ENCODE results near the gene SSH2. TPM values are rescaled to one million over a fixed set of nuclear protein-coding genes. Genes with fewer than 3 reads are reported as not detected.
A peak's percentile ranks its signal among the peaks of the same experiment; 100 is the strongest.

The SSH2 gene, protein sequence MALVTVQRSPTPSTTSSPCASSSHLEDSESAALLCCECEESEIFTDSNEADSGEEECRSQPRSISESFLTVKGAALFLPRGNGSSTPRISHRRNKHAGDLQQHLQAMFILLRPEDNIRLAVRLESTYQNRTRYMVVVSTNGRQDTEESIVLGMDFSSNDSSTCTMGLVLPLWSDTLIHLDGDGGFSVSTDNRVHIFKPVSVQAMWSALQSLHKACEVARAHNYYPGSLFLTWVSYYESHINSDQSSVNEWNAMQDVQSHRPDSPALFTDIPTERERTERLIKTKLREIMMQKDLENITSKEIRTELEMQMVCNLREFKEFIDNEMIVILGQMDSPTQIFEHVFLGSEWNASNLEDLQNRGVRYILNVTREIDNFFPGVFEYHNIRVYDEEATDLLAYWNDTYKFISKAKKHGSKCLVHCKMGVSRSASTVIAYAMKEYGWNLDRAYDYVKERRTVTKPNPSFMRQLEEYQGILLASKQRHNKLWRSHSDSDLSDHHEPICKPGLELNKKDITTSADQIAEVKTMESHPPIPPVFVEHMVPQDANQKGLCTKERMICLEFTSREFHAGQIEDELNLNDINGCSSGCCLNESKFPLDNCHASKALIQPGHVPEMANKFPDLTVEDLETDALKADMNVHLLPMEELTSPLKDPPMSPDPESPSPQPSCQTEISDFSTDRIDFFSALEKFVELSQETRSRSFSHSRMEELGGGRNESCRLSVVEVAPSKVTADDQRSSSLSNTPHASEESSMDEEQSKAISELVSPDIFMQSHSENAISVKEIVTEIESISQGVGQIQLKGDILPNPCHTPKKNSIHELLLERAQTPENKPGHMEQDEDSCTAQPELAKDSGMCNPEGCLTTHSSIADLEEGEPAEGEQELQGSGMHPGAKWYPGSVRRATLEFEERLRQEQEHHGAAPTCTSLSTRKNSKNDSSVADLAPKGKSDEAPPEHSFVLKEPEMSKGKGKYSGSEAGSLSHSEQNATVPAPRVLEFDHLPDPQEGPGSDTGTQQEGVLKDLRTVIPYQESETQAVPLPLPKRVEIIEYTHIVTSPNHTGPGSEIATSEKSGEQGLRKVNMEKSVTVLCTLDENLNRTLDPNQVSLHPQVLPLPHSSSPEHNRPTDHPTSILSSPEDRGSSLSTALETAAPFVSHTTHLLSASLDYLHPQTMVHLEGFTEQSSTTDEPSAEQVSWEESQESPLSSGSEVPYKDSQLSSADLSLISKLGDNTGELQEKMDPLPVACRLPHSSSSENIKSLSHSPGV (N-terminal part only)
- total RNA-seq (2021; fragmentation: NEBNext Ultra II Directional; extraction: Animal tissue kit (Norgen Biotek cat#: 25700)), result 10 to 100 TPM; 22.2 to 27.0 (median 23.2) TPM
- long read RNA-seq, partial matches to known transcripts, result 0 of 12 reads
- long read RNA-seq, other reads (novel, unspliced or antisense), result 10 of 12 reads

DNA sequence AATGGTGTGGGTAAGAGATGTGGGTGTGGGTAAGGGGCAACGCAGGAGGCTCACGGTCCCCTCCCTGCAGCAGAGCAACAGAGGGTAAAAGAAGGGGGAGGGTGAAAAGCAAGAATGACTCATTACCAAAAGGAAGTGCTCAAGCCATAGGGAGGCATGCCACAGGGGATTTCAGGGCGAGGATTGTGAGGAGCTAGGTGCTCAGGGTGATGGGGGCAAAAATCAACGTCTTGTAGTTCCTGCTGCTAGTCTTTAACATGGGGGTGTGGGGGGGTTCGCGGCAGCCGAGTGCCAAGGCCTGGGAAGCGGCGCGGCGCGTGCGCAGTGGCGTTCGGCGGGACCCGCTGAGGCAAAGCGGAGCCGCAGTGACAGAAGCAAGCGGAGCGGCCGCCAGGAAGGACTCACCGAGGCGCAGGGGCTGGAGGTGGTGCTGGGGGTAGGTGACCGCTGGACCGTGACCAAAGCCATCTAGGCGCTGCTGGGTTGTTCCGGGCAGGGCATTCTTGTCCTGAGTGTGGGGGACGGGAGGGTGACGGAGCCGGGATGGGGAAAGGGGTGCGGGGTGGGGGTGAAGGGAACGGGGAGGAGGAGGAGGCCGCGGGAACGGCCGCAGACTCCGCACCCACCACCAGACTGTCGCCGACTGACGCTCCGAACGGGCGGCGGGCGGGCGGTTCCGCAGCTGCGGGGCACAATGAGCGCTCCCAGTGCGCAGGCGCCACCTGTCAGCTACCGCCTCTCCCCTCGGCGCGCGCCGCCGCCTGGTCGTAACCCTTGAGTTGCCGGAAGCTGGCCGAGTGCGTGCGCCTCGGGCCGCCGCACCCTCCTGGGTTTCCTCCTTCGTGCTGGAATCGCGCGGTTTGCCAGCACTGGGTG is at the start of gene SSH2:
TSS of gene SSH2 (minus strand) at position 696 of the 876 bp plus-strand sequence. CDS start at position 468, 228 bp downstream.
- H3K27ac Mint-ChIP-seq, result no peak within 1 kb of the TSS
- TF ChIP-seq, protein P1, sequence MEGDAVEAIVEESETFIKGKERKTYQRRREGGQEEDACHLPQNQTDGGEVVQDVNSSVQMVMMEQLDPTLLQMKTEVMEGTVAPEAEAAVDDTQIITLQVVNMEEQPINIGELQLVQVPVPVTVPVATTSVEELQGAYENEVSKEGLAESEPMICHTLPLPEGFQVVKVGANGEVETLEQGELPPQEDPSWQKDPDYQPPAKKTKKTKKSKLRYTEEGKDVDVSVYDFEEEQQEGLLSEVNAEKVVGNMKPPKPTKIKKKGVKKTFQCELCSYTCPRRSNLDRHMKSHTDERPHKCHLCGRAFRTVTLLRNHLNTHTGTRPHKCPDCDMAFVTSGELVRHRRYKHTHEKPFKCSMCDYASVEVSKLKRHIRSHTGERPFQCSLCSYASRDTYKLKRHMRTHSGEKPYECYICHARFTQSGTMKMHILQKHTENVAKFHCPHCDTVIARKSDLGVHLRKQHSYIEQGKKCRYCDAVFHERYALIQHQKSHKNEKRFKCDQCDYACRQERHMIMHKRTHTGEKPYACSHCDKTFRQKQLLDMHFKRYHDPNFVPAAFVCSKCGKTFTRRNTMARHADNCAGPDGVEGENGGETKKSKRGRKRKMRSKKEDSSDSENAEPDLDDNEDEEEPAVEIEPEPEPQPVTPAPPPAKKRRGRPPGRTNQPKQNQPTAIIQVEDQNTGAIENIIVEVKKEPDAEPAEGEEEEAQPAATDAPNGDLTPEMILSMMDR (IDR thresholded peaks at IDR 0.05), result peak; percentile 51; the same call in 1 of the 2 replicates
- H3K27me3 Mint-ChIP-seq (ENCODE audit: insufficient read depth), result no peaks in the 10 kb centered on the region
- H3K36me3 Mint-ChIP-seq (ENCODE audit: low read depth), result peaks cover 5% of the 10 kb centered on the region
- H3K4me3 Mint-ChIP-seq, result no peak within 1 kb of the TSS
- H3K4me1 Mint-ChIP-seq (ENCODE audit: low read depth), result peaks cover 37% of the 10 kb centered on the region
- DNase-seq, result peak; percentile 75
- no peaks in the 10 kb centered on the region for H3K9me3 Mint-ChIP-seq

DNA sequence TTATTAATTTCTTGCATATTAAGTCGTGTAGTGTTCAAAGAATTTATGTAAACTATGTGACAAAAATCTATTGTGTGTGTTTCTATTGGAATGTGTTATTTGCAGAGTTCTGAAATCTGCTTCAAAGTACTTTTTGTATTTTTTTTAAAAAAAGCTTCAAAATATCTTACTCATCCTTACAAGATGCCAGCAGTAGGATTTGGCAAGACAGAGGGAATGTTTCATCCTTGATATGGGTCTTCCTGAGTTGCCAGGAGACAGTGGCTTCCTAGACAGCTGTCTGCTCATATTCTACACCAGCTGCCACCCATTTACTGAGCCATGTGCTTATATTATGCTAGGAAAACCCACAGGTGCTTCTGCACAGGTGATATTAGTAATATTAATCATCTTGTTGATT is 47.8 kb upstream of the SSH2 start:
- TF ChIP-seq, protein P1 (IDR thresholded peaks at IDR 0.05), result no peak
- H3K9me3 Mint-ChIP-seq, result no peaks in the 10 kb centered on the region
- H3K4me3 Mint-ChIP-seq, result no peak overlapping the region
- peak; percentile 61 for DNase-seq
- H3K27ac Mint-ChIP-seq, result no peak overlapping the region
- H3K27me3 Mint-ChIP-seq (ENCODE audit: insufficient read depth), result peaks cover 3% of the 10 kb centered on the region; the same call in 1 of the 2 replicates
- peaks cover 10% of the 10 kb centered on the region for H3K4me1 Mint-ChIP-seq (ENCODE audit: low read depth)
- no peaks in the 10 kb centered on the region for H3K36me3 Mint-ChIP-seq (ENCODE audit: low read depth)

DNA sequence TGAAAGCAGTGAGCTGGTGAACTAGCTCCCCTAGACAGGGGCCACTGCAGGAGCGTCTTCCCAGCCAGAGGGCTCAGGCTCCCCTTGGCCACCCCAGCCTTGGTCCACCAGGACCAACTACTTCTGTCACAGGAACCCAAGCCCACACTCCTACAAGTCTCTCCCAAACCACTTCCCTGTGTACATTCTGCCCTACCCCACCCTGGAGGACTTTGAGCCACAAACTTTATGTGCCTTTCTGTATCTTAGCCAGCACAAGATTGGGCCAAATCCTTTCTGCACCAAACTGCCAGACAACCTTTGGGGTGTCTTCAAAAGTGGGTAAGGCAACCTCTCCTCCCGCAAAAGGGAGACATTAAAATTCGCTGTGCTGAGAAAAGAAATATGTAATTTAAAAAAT is 43.0 kb upstream of the SSH2 start:
- Mint-ChIP-seq H3K27me3 (ENCODE audit: insufficient read depth) (no peaks in the 10 kb centered on the region; the same call in 1 of the 2 replicates), H3K4me3 (no peak overlapping the region), H3K4me1 (ENCODE audit: low read depth) (peaks cover 7% of the 10 kb centered on the region), H3K36me3 (ENCODE audit: low read depth) (no peaks in the 10 kb centered on the region), H3K27ac (no peak overlapping the region), H3K9me3 (no peaks in the 10 kb centered on the region)
- TF ChIP-seq, protein P1 (IDR thresholded peaks at IDR 0.05), result no peak
- no peak for DNase-seq

DNA sequence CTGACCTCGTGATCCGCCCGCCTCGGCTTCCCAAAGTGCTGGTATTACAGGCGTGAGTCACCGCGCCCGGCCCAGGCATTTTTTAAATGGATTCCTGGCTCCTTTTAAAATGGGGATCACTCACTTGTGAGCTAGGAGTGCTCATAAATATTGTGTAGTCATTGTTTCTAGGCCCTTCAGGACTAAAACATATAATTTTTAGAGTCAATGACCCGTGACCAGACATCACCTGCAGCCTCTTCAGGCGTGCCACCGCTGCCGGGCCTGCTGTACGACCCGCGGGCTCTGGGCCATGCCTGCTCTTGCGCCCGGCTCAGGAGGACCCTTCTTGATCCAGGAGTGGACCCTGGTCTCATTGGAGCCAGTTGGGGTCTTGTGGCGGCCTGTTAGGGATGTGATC is 42.2 kb upstream of the SSH2 start:
- no peaks in the 10 kb centered on the region for H3K36me3 Mint-ChIP-seq (ENCODE audit: low read depth)
- no peaks in the 10 kb centered on the region; the same call in 1 of the 2 replicates for H3K27me3 Mint-ChIP-seq (ENCODE audit: insufficient read depth)
- H3K27ac Mint-ChIP-seq, result no peak overlapping the region
- no peaks in the 10 kb centered on the region for H3K9me3 Mint-ChIP-seq
- H3K4me3 Mint-ChIP-seq, result no peak overlapping the region
- H3K4me1 Mint-ChIP-seq (ENCODE audit: low read depth), result peaks cover under 1% of the 10 kb centered on the region; the same call in 1 of the 2 replicates
- TF ChIP-seq, protein P1 (IDR thresholded peaks at IDR 0.05), result no peak
- no peak for DNase-seq
